Skeletal muscle tissue (tissue), 4 donors: Measurements from ENCODE around the gene CRISP1. TPM values are rescaled to one million over a fixed set of nuclear protein-coding genes. Genes with fewer than 3 reads are reported as not detected.
"Not testable (repeated sequence)": the region's sequence is repeated elsewhere in the genome, so short reads cannot be mapped to it uniquely, and the experiment has no call there.

Experiments
- H3K27ac ChIP-seq: one replicate; pipeline ENCODE4 v1.7.0; 2013; ENCODE audit warnings: mild to moderate bottlenecking, low read depth, low read length, inconsistent platforms
- H3K27me3 ChIP-seq, 3 donors: one replicate each; pipeline ENCODE4 v1.7.0; 2013; ENCODE audit warnings: low read length in 3 of 3; ENCODE audit not compliant: control insufficient read depth in 3 of 3, insufficient read depth in 3 of 3
- H3K36me3 ChIP-seq, 3 donors: one replicate each; pipeline ENCODE4 v1.7.0; 2013; ENCODE audit warnings: low read length in 3 of 3; ENCODE audit not compliant: control insufficient read depth in 3 of 3, insufficient read depth in 3 of 3
- H3K4me1 ChIP-seq, 3 donors: one replicate each; pipeline ENCODE4 v1.7.0; 2013; ENCODE audit warnings: low read length in 3 of 3, mild to moderate bottlenecking in 3 of 3; ENCODE audit not compliant: control insufficient read depth in 3 of 3, insufficient read depth in 3 of 3
- H3K4me3 ChIP-seq, 3 donors: one replicate each; pipeline ENCODE4 v1.7.0; 2013; ENCODE audit warnings: low read length in 3 of 3
- H3K9ac ChIP-seq, 3 donors: one replicate each; pipeline ENCODE4 v1.7.0; 2013; ENCODE audit warnings: low read length in 3 of 3, mild to moderate bottlenecking in 3 of 3, moderate library complexity in 2 of 3, low read depth in 1 of 3
- H3K9me3 ChIP-seq, 3 donors: one replicate each; pipeline ENCODE4 v1.7.0; 2013; ENCODE audit warnings: low read length in 3 of 3; ENCODE audit not compliant: control insufficient read depth in 3 of 3
- total RNA-seq: library from RNA; depleted of rRNA; stranded (reverse); fragments of >200 nt; gene quantifications from one replicate; pipeline ENCODE4 v1.2.3, GENCODE V29; 2014
- donor health status: Osteomylitis.

The CRISP1 gene
- total RNA-seq, 1 donor from 2014 or later, result not detected

GRCh38 chr6:49805246-49805645, 61.1 kb downstream of the CRISP1 start:
- Histone ChIP-seq H3K27ac (no peak overlapping the region), H3K27me3 (no peaks in the 10 kb centered on the region), H3K4me3 (no peak overlapping the region), H3K9ac (no peak overlapping the region), H3K36me3 (no peaks in the 10 kb centered on the region), H3K4me1 (no peaks in the 10 kb centered on the region), H3K9me3 (peaks cover 0 to 2% (median 0%) of the 10 kb centered on the region in 3 donors)

- no peak overlapping the region for H3K4me3 ChIP-seq
- H3K9ac ChIP-seq, result no peak overlapping the region
- H3K4me1 ChIP-seq, result no peaks in the 10 kb centered on the region
Measured at GRCh38 chr6:49801525-49801924, 64.8 kb downstream of the CRISP1 start.

GRCh38 chr6:49799090-49799489, 67.2 kb downstream of the CRISP1 start:
- no peak overlapping the region for H3K4me3 ChIP-seq
- H3K9ac ChIP-seq, result no peak overlapping the region
- no peak overlapping the region for H3K27ac ChIP-seq
- no peaks in the 10 kb centered on the region for H3K36me3 ChIP-seq
- no peaks in the 10 kb centered on the region for H3K9me3 ChIP-seq
- H3K4me1 ChIP-seq, result no peaks in the 10 kb centered on the region
- no peaks in the 10 kb centered on the region for H3K27me3 ChIP-seq

More at GRCh38 chr6:49801525-49801924, 64.8 kb downstream of the CRISP1 start:
- H3K36me3 ChIP-seq, result no peaks in the 10 kb centered on the region
- H3K27ac ChIP-seq, result no peak overlapping the region
- H3K27me3 ChIP-seq, result no peaks in the 10 kb centered on the region
- H3K9me3 ChIP-seq, result no peaks in the 10 kb centered on the region

- not testable (repeated sequence) for H3K27me3 ChIP-seq, H3K36me3 ChIP-seq, H3K9ac ChIP-seq, H3K4me3 ChIP-seq, H3K27ac ChIP-seq, H3K4me1 ChIP-seq, H3K9me3 ChIP-seq
Measured at GRCh38 chr6:49796842-49797455, 69.4 kb downstream of the CRISP1 start.

- no peaks in the 10 kb centered on the region for H3K4me1 ChIP-seq
- H3K36me3 ChIP-seq, result no peaks in the 10 kb centered on the region
- H3K9me3 ChIP-seq, result no peaks in the 10 kb centered on the region
- no peak overlapping the region for H3K27ac ChIP-seq
- H3K9ac ChIP-seq, result no peak overlapping the region
- H3K4me3 ChIP-seq, result no peak overlapping the region
- no peaks in the 10 kb centered on the region for H3K27me3 ChIP-seq
Measured at GRCh38 chr6:49790341-49790740, 76.0 kb downstream of the CRISP1 start.

GRCh38 chr6:49787176-49787575, 79.2 kb downstream of the CRISP1 start, which contains the start of gene PGK2:
Gene PGK2 (minus strand): TSS chr6:49787285. CDS start chr6:49787187, 98 bp downstream.
- H3K9ac ChIP-seq, result no peak within 1 kb of the TSS
- no peaks in the 10 kb centered on the region for H3K9me3 ChIP-seq
- no peak within 1 kb of the TSS for H3K4me3 ChIP-seq
- H3K27me3 ChIP-seq, result no peaks in the 10 kb centered on the region
- no peaks in the 10 kb centered on the region for H3K4me1 ChIP-seq
- no peaks in the 10 kb centered on the region for H3K36me3 ChIP-seq
- H3K27ac ChIP-seq, result no peak within 1 kb of the TSS

- no peak overlapping the region for H3K27ac ChIP-seq
- no peak overlapping the region for H3K4me3 ChIP-seq
- H3K27me3 ChIP-seq, result no peaks in the 10 kb centered on the region
- H3K9me3 ChIP-seq, result no peaks in the 10 kb centered on the region
- H3K4me1 ChIP-seq, result no peaks in the 10 kb centered on the region
- no peak overlapping the region for H3K9ac ChIP-seq
- H3K36me3 ChIP-seq, result no peaks in the 10 kb centered on the region
Measured at GRCh38 chr6:49784272-49784671, 82.1 kb downstream of the CRISP1 start.

Other genes with a start within 250 kb of the CRISP1 start
- 1.6 TPM for gene RHAG, start 229.7 kb downstream of the CRISP1 start, total RNA-seq
- not detected for gene CRISP2, start 153.0 kb downstream of the CRISP1 start, total RNA-seq
- not detected for gene CRISP3, start 122.1 kb downstream of the CRISP1 start, total RNA-seq
- gene PGK2, start 79.2 kb downstream of the CRISP1 start, total RNA-seq, result not detected
- not detected for gene DEFB114, start 97.6 kb upstream of the CRISP1 start, total RNA-seq
- not detected for gene DEFB113, start 103.1 kb upstream of the CRISP1 start, total RNA-seq
- gene DEFB110, start 155.5 kb upstream of the CRISP1 start, total RNA-seq, result not detected
- gene DEFB112, start 183.4 kb upstream of the CRISP1 start, total RNA-seq, result not detected